ENCODE data around the gene PYY.

PYY gene

DNA sequence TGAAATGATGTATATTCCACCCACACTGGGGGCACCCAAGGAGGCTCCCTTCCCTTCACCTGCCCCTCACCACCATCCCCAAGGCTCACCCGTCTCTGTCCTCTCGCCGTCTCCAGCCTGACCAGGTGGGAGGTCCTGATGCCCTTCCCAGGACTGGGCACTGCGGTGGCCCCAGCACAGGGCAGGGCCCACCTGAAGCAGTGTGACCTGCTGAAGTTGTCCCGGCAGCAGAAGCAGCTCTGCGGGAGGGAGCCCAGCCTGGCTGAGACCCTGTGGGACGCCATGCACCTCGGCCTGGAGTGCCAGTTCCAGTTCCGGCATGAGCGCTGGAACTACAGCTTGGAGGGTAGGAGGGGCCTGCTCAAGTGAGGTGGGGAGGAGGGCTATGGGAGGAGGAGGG is 21.4 kb downstream of the PYY start:
- TF ChIP-seq, protein P1, sequence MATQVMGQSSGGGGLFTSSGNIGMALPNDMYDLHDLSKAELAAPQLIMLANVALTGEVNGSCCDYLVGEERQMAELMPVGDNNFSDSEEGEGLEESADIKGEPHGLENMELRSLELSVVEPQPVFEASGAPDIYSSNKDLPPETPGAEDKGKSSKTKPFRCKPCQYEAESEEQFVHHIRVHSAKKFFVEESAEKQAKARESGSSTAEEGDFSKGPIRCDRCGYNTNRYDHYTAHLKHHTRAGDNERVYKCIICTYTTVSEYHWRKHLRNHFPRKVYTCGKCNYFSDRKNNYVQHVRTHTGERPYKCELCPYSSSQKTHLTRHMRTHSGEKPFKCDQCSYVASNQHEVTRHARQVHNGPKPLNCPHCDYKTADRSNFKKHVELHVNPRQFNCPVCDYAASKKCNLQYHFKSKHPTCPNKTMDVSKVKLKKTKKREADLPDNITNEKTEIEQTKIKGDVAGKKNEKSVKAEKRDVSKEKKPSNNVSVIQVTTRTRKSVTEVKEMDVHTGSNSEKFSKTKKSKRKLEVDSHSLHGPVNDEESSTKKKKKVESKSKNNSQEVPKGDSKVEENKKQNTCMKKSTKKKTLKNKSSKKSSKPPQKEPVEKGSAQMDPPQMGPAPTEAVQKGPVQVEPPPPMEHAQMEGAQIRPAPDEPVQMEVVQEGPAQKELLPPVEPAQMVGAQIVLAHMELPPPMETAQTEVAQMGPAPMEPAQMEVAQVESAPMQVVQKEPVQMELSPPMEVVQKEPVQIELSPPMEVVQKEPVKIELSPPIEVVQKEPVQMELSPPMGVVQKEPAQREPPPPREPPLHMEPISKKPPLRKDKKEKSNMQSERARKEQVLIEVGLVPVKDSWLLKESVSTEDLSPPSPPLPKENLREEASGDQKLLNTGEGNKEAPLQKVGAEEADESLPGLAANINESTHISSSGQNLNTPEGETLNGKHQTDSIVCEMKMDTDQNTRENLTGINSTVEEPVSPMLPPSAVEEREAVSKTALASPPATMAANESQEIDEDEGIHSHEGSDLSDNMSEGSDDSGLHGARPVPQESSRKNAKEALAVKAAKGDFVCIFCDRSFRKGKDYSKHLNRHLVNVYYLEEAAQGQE (IDR thresholded peaks at IDR 0.05; ENCODE audit: insufficient read depth in 1 of 2, low read depth in 2 of 2, low read length in 2 of 2), result no peak
- TF ChIP-seq SIN3A (IDR thresholded peaks at IDR 0.05; ENCODE audit: borderline replicate concordance, insufficient read depth, low read length) (no peak), FOXP2 (optimal IDR thresholded peaks at IDR 0.05; ENCODE audit: borderline replicate concordance, extremely low read depth, extremely low read length, insufficient read depth) (no peak), POLR2AphosphoS5 (IDR thresholded peaks at IDR 0.05; ENCODE audit: low read depth, low read length) (no peak), TAF1 (IDR thresholded peaks at IDR 0.05; ENCODE audit: borderline replicate concordance, insufficient read depth, low read length) (no peak)

DNA sequence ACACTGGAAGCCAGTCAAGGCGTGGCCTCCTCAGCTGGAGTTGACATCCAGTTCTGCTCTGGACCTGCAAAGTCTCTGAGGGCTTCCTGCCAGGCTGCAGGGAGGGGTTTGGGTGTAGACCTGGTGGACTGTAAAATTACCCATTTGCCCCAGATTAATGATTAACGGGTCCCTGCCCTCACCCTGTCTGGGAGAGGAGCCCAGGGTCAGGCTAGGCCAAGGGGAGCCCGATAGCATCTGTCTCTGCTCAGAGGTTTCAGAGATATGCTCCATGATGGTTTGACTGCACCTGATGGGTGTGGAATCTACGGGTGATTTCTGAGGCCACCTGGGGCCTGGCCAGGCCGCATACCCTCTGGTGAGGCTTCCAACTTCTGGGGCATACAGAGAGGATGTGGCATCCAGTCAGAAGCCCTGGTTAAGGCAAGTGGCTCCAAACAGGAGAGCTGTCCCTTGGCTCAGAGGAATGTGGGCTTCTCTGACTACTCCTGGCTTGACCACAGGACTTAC is 22.6 kb downstream of the PYY start:
- TF ChIP-seq SIN3A (IDR thresholded peaks at IDR 0.05; ENCODE audit: borderline replicate concordance, insufficient read depth, low read length) (no peak), FOXP2 (optimal IDR thresholded peaks at IDR 0.05; ENCODE audit: borderline replicate concordance, extremely low read depth, extremely low read length, insufficient read depth) (no peak), TAF1 (IDR thresholded peaks at IDR 0.05; ENCODE audit: borderline replicate concordance, insufficient read depth, low read length) (no peak), POLR2AphosphoS5 (IDR thresholded peaks at IDR 0.05; ENCODE audit: low read depth, low read length) (no peak)
- TF ChIP-seq, protein P1 (IDR thresholded peaks at IDR 0.05; ENCODE audit: insufficient read depth in 1 of 2, low read depth in 2 of 2, low read length in 2 of 2), result no peak

DNA sequence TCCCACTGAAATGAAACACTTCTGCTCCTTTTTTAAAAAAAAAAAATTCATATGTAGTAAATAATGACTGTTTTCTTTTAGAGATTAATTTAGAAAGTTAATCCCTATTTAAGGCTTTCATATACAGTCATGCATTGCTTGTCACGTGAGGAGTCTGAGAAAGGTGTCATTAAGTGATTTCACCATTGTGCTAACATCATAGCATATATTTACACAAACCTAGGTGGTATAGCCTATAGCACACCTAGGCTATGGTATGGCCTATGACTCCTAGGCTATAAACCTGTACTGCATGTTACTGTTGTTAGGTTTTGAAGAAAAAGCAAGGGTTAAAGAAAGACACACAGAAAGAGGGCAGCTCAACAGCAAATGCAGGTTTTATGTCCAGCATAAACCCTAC is 25.1 kb downstream of the PYY start:
- TF ChIP-seq SIN3A (IDR thresholded peaks at IDR 0.05; ENCODE audit: borderline replicate concordance, insufficient read depth, low read length) (no peak), FOXP2 (optimal IDR thresholded peaks at IDR 0.05; ENCODE audit: borderline replicate concordance, extremely low read depth, extremely low read length, insufficient read depth) (no peak), TAF1 (IDR thresholded peaks at IDR 0.05; ENCODE audit: borderline replicate concordance, insufficient read depth, low read length) (no peak), POLR2AphosphoS5 (IDR thresholded peaks at IDR 0.05; ENCODE audit: low read depth, low read length) (no peak)
- TF ChIP-seq, protein P1 (IDR thresholded peaks at IDR 0.05; ENCODE audit: insufficient read depth in 1 of 2, low read depth in 2 of 2, low read length in 2 of 2), result no peak

DNA sequence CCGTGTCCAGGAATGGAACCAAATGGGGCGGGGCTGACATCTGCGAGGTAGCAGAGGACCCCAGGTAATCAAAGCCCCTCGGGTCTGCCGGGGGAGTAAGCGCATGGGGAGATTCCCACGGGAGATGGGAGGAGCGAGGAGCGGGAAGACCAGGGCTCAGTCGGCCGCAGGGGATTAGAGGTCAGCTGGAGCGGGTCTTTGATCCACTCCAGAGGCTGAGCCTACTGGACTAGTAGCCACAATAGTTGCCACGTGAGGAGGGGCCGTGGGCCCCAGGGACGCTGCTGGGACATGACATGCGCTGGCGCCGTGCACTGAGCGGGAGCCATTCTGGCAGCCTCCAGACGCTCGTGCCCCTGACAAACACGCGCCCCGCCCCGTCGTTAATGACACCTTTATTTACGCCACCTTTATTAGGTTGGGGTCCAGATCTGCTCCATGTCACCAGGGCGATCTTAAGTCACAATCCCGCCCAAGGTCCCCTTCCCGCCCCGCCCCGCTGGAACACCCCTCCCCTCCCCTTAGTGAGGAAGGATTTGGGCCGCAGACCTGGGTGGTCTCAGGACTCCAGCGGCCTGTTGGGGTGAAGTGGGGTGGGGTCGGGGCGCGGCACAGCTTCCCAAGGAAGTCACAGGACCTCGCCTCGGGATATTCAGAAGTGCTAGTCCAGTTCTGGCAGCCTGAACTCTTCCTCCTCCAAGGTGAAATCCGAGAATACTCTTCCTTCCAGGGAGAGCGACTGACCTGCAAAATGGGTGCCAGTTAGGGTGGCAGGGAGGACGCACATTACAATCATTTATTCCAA is 26.5 kb downstream of the PYY start:
- TF ChIP-seq TAF1 (IDR thresholded peaks at IDR 0.05; ENCODE audit: borderline replicate concordance, insufficient read depth, low read length) (no peak), POLR2AphosphoS5 (IDR thresholded peaks at IDR 0.05; ENCODE audit: low read depth, low read length) (no peak)

DNA sequence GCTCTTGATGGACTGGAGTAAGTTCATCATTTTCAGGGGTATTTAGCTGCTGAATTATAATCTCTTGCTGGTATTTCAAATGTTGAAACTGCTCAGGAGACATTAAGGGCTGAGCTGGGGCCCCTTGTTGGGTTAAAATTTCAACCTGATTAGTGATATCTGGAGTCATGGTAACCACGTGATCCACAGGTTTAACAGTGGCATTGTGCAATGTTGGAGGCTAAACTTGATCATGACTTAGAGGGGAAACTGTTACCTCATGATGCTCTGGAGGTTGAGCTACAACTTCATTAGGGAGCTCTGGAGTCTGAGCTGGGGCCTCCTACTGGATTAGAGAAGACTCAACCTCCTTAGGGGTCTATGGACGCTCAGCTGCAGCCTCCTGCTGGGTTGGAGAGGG is 29.2 kb downstream of the PYY start:
- TF ChIP-seq POLR2AphosphoS5 (IDR thresholded peaks at IDR 0.05; ENCODE audit: low read depth, low read length), result no peak
- TF ChIP-seq FOXP2 (optimal IDR thresholded peaks at IDR 0.05; ENCODE audit: borderline replicate concordance, extremely low read depth, extremely low read length, insufficient read depth), result no peak
- no peak for TF ChIP-seq SIN3A (IDR thresholded peaks at IDR 0.05; ENCODE audit: borderline replicate concordance, insufficient read depth, low read length)
- TF ChIP-seq, protein P1 (IDR thresholded peaks at IDR 0.05; ENCODE audit: insufficient read depth in 1 of 2, low read depth in 2 of 2, low read length in 2 of 2), result no peak
- no peak for TF ChIP-seq TAF1 (IDR thresholded peaks at IDR 0.05; ENCODE audit: borderline replicate concordance, insufficient read depth, low read length)
